ENCODE data around the gene SUV39H1.

GRCh38 chrX:48705871-48706270 lies 9.3 kb downstream of the SUV39H1 start:
- TF ChIP-seq CTCF (IDR thresholded peaks at IDR 0.05; ENCODE audit: low read length): no peak
- no peak for TF ChIP-seq EZH2 (optimal IDR thresholded peaks at IDR 0.05; ENCODE audit: low read depth, low read length)
